Chondrocyte (in vitro differentiated cells): ENCODE data around the gene CFTR. TPM values are rescaled to one million over a fixed set of nuclear protein-coding genes. Genes with fewer than 3 reads are reported as not detected.
A peak's percentile ranks its signal among the peaks of the same experiment; 100 is the strongest.

ENCODE experiments used
- DNase-seq: peaks from one replicate; pipeline ENCODE4 v3.0.0; 2021; ENCODE audit warnings: mixed read lengths, low spot score
- H3K27ac Mint-ChIP-seq: one replicate; pipeline ENCODE4 v1.8.0; 2021; ENCODE audit warnings: mild to moderate bottlenecking, moderate library complexity, mixed read lengths; ENCODE audit not compliant: unreplicated experiment
- H3K27me3 Mint-ChIP-seq: 2 replicates; pipeline ENCODE4 v1.8.0; 2021; ENCODE audit warnings: low read depth, mixed read lengths
- H3K36me3 Mint-ChIP-seq: 2 replicates; pipeline ENCODE4 v1.8.0; 2021; ENCODE audit warnings: low read depth, mixed read lengths
- H3K4me1 Mint-ChIP-seq: 2 replicates; pipeline ENCODE4 v1.8.0; 2021; ENCODE audit warnings: low read depth, mild to moderate bottlenecking, mixed read lengths
- H3K4me3 Mint-ChIP-seq: one replicate; pipeline ENCODE4 v1.8.0; 2021; ENCODE audit warnings: mild to moderate bottlenecking, moderate library complexity, mixed read lengths; ENCODE audit not compliant: unreplicated experiment
- H3K9me3 Mint-ChIP-seq: 2 replicates; pipeline ENCODE4 v1.8.0; 2021; ENCODE audit warnings: low read depth, mixed read lengths
- CTCF ChIP-seq: fragments of 200-600 bp; sonication (generic); IDR thresholded peaks from 2 replicates; pipeline ENCODE4 v1.5.0; 2021; ENCODE audit warnings: antibody characterized with exemption, mild to moderate bottlenecking, moderate library complexity
- total RNA-seq: library from RNA; stranded (reverse); gene quantifications from 3 replicates; pipeline ENCODE4 v1.2.1, GENCODE V29; 2021

CFTR gene
- total RNA-seq, 1 donor from 2014 or later, result not detected

DNA sequence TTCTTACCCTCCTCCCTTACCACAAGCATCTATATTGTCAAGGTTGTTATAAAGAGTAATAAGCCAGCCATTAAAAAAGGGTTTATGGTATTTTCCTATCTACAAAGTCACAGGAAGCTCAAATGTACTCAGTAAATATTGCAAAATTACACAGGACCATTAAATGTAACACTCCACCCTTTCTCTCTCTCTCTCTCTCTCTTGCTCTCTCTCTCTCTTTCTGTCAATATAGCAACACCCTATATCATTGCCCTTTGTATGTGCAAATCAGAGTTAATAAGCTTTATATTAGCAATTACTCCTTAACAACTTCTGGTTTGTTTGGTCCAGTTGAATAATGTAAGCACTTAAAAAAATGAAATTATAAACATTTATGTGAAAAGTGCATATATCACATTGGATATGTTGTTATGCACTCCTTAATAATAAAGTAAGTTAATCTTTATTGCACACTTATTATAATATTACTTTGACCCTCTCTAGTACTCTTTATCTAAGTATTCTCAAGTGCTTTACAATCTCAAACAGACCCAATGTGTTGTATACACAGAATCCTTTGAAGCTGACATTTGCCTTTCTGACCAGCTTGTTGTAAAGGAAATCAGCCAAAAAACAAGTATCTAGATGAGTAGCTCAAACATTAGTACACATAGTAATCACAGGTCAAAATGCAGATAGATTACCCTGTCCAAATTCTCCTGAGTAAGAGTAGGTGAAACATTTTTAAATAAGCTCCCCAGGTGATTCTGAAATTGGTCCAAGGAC lies 93.2 kb downstream of the CFTR start:
- Mint-ChIP-seq H3K4me3 (no peak overlapping the region), H3K4me1 (no peaks in the 10 kb centered on the region), H3K9me3 (no peaks in the 10 kb centered on the region), H3K27me3 (peaks cover 18% of the 10 kb centered on the region), H3K27ac (no peak overlapping the region), H3K36me3 (no peaks in the 10 kb centered on the region)
- no peak for TF ChIP-seq CTCF
- DNase-seq, result no peak

DNA sequence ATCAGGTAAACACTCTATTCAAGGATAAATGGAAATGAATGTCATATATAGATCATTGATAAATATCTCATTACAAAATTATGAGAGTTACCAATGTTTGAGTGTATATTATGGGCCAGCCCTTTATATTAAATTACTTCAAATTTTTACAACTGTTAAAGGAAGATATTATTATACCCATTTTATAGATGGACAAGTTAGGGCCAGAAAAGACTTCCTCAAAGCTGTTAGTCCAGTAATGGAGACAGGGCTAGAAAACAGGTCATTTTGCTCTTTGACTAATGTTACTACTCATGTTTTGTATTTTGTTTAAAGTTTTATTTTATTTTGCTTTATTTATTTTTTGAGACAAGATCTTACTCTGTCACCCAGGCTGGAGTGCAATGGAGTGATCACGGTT lies 101.6 kb downstream of the CFTR start:
- no peak for DNase-seq
- no peaks in the 10 kb centered on the region for H3K36me3 Mint-ChIP-seq
- TF ChIP-seq CTCF, result no peak
- H3K27me3 Mint-ChIP-seq, result peaks cover 9% of the 10 kb centered on the region
- peaks cover 6% of the 10 kb centered on the region for H3K4me1 Mint-ChIP-seq
- no peaks in the 10 kb centered on the region for H3K9me3 Mint-ChIP-seq
- H3K27ac Mint-ChIP-seq, result no peak overlapping the region
- H3K4me3 Mint-ChIP-seq, result no peak overlapping the region

GRCh38 chr7:117582219-117582704 lies 102.4 kb downstream of the CFTR start:
- no peak for TF ChIP-seq CTCF
- DNase-seq, result no peak
- H3K27ac Mint-ChIP-seq, result peak overlapping the region; percentile 65
- H3K36me3 Mint-ChIP-seq, result no peaks in the 10 kb centered on the region
- H3K4me1 Mint-ChIP-seq, result peaks cover 6% of the 10 kb centered on the region
- no peaks in the 10 kb centered on the region for H3K9me3 Mint-ChIP-seq
- H3K27me3 Mint-ChIP-seq, result peaks cover 11% of the 10 kb centered on the region
- no peak overlapping the region for H3K4me3 Mint-ChIP-seq

DNA sequence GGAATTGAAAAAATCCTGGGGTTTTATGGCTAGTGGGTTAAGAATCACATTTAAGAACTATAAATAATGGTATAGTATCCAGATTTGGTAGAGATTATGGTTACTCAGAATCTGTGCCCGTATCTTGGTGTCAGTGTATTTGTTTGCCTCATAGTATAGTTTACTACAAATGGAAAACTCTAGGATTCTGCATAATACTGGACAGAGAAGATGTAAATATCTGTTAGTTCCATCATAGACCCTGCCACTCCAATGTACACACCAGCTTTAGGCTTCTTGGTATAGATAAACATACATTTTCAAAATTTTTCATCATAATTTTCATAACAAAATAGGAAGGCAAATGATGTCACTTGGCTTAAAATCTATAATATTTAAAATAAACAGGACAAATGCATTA lies 108.1 kb downstream of the CFTR start:
- Mint-ChIP-seq H3K9me3 (no peaks in the 10 kb centered on the region), H3K36me3 (no peaks in the 10 kb centered on the region), H3K27ac (no peak overlapping the region), H3K4me1 (no peaks in the 10 kb centered on the region), H3K4me3 (no peak overlapping the region), H3K27me3 (peaks cover 20% of the 10 kb centered on the region)
- TF ChIP-seq CTCF, result no peak
- DNase-seq, result no peak

DNA sequence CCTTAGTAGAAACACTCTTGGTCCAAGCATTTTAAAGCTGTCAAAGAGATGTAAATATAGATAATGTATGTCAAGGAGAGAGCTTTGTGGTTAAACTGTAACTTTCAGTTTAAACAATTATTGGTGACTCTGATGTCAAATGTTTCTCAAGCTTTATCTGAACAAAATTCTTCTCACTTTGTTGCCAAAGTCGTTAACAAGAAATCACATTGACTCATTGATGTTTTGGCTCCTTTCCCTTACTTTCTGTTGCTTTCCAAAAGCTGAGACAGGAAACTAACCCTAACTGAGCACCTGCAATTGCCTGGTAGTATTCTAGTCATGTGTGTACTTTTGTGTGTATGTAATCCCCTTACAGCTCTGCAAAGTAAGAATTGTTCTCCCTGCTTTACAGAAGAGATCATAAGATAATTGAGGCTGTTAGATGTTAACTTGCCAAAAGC lies 108.5 kb downstream of the CFTR start:
- peaks cover 20% of the 10 kb centered on the region for H3K27me3 Mint-ChIP-seq
- H3K9me3 Mint-ChIP-seq, result no peaks in the 10 kb centered on the region
- H3K4me3 Mint-ChIP-seq, result no peak overlapping the region
- H3K36me3 Mint-ChIP-seq, result no peaks in the 10 kb centered on the region
- no peak overlapping the region for H3K27ac Mint-ChIP-seq
- no peak for TF ChIP-seq CTCF
- no peak for DNase-seq
- no peaks in the 10 kb centered on the region for H3K4me1 Mint-ChIP-seq
